PC-3 (cell line): ENCODE results near the gene CLPTM1L. TPM values are rescaled to one million over a fixed set of nuclear protein-coding genes. Genes with fewer than 3 reads are reported as not detected.

Source experiments
- ATAC-seq: fragments of 200-7000 bp; cut with Tn5 transposase; 2 replicates; pipeline ENCODE4 v1.9.1; 2020; ENCODE audit warnings: mild to moderate bottlenecking, moderate library complexity
- BruUV-seq: library from RNA; stranded (reverse); fragments of 400-500 nt; replicated peaks from 2 replicates; lab custom pipeline; 2021; lab: Mats Ljungman, UMichigan
- CTCF ChIA-PET: fragments of 300-600 bp; sonication (Branson Sonifier 250); formaldehyde crosslinking; loops from one replicate; lab custom pipeline; 2022; ENCODE audit warnings: antibody characterized with exemption; lab: Charles Lee
- POLR2A ChIA-PET: fragments of 300-600 bp; sonication (Branson Sonifier 250); formaldehyde crosslinking; loops from one replicate; lab custom pipeline; 2022; ENCODE audit warnings: antibody characterized with exemption; ENCODE audit not compliant: unreplicated experiment; lab: Charles Lee
- DNase-seq: peaks from one replicate; pipeline ENCODE4 v3.0.0-alpha.2; 2015
- H2AFZ ChIP-seq: fragments of 300-600 bp; sonication (generic); 2 replicates; pipeline ENCODE4 v1.6.0; 2016; ENCODE audit warnings: antibody characterized with exemption, low read length
- H3F3A ChIP-seq: fragments of 300-600 bp; sonication (generic); one replicate; pipeline ENCODE4 v1.6.0; 2017; ENCODE audit warnings: antibody characterized with exemption, low read length, control low read depth, mild to moderate bottlenecking; ENCODE audit not compliant: unreplicated experiment
- H3K27ac ChIP-seq: fragments of 300-600 bp; sonication (generic); 2 replicates; pipeline ENCODE4 v1.5.1; 2016; ENCODE audit warnings: mild to moderate bottlenecking, low read length
- H3K27me3 ChIP-seq: fragments of 300-600 bp; sonication (generic); 2 replicates; pipeline ENCODE4 v1.6.1; 2016; ENCODE audit warnings: low read length, mixed read lengths
- H3K36me3 ChIP-seq: fragments of 300-600 bp; sonication (generic); 2 replicates; pipeline ENCODE4 v1.6.1; 2016; ENCODE audit warnings: low read depth, mixed run types, low read length, mixed read lengths
- H3K4me1 ChIP-seq: fragments of 300-600 bp; sonication (generic); 2 replicates; pipeline ENCODE4 v1.5.1; 2016; ENCODE audit warnings: low read length; ENCODE audit not compliant: insufficient read depth
- H3K4me2 ChIP-seq: fragments of 300-600 bp; sonication (generic); 2 replicates; pipeline ENCODE4 v1.6.0; 2016; ENCODE audit warnings: low read length
- H3K4me3 ChIP-seq: fragments of 300-600 bp; sonication (generic); 2 replicates; pipeline ENCODE4 v1.5.1; 2016; ENCODE audit warnings: mild to moderate bottlenecking, low read length, mixed read lengths
- H3K79me2 ChIP-seq: fragments of 300-600 bp; sonication (generic); 2 replicates; pipeline ENCODE4 v1.6.1; 2017; ENCODE audit warnings: low read length, mixed read lengths
- H3K9ac ChIP-seq: fragments of 300-600 bp; sonication (generic); 2 replicates; pipeline ENCODE4 v1.6.0; 2016; ENCODE audit warnings: mild to moderate bottlenecking, low read length
- H3K9me2 ChIP-seq: fragments of 300-600 bp; sonication (generic); replicated peaks from 2 replicates; pipeline ENCODE4 v1.6.1; 2016; ENCODE audit warnings: mixed run types, low read length, mixed read lengths
- H3K9me3 ChIP-seq: fragments of 300-600 bp; sonication (generic); 2 replicates; pipeline ENCODE4 v1.6.1; 2016; ENCODE audit warnings: low read length, mixed read lengths
- H4K20me1 ChIP-seq: fragments of 300-600 bp; sonication (generic); 2 replicates; pipeline ENCODE4 v1.6.1; 2016; ENCODE audit warnings: low read length, mixed read lengths
- CTCF ChIP-seq: fragments of 300-600 bp; sonication (generic); conservative IDR thresholded peaks from 2 replicates; pipeline ENCODE4 v1.5.1; 2017; ENCODE audit warnings: antibody characterized with exemption, low read depth, mild to moderate bottlenecking, low read length
- EZH2 ChIP-seq: fragments of 300-600 bp; sonication (generic); IDR thresholded peaks from one replicate; pipeline ENCODE4 v1.6.1; 2017; ENCODE audit warnings: antibody characterized with exemption, mild to moderate bottlenecking, low read length; ENCODE audit not compliant: unreplicated experiment
- EZH2phosphoT487 ChIP-seq: fragments of 300-600 bp; sonication (generic); IDR thresholded peaks from 2 replicates; pipeline ENCODE4 v1.6.1; 2018; ENCODE audit warnings: mild to moderate bottlenecking, antibody characterized with exemption, low read length, borderline replicate concordance
- intact Hi-C: fragments of 100-400 bp; cut with micrococcal nuclease; formaldehyde crosslinking; loops from 2 replicates; pipeline ENCODE4 v1.9.0; 2023
- total RNA-seq: library from RNA; depleted of rRNA; stranded (reverse); fragments of >200 nt; gene quantifications from 2 replicates; pipeline ENCODE4 v1.2.3, GENCODE V29; 2014

CLPTM1L gene
- total RNA-seq, 1 experiment from 2014 or later = 463 TPM

- H3K27ac ChIP-seq = no peak overlapping the region
- no peaks in the 10 kb centered on the region for H3K9me2 ChIP-seq
- no peak overlapping the region for H3K4me2 ChIP-seq
- ATAC-seq = no peak
- TF ChIP-seq CTCF (no peak), EZH2 (no peak), EZH2phosphoT487 (no peak)
- no peak overlapping the region for H2AFZ ChIP-seq
- ChIA-PET CTCF (no interaction called here), POLR2A (no interaction called here)
- peaks cover 28% of the 10 kb centered on the region for H3K4me1 ChIP-seq
- H3F3A ChIP-seq = peaks cover 5% of the 10 kb centered on the region
- no TSS peak for BruUV-seq
- H3K9ac ChIP-seq = no peak overlapping the region
- H3K36me3 ChIP-seq = peaks cover 32% of the 10 kb centered on the region
- H3K4me3 ChIP-seq = no peak overlapping the region
- H4K20me1 ChIP-seq = no peaks in the 10 kb centered on the region
- no peaks in the 10 kb centered on the region for H3K79me2 ChIP-seq
- H3K27me3 ChIP-seq = no peaks in the 10 kb centered on the region
- intact Hi-C loops = no loop called here
- DNase-seq = no peak
- H3K9me3 ChIP-seq = no peaks in the 10 kb centered on the region
These were observed 26.1 kb downstream of the CLPTM1L start for GRCh38 chr5:1318659-1319251.

GRCh38 chr5:1317921-1318565, 26.9 kb downstream of the CLPTM1L start:
- no TSS peak for BruUV-seq
- Histone ChIP-seq H3F3A (peaks cover 5% of the 10 kb centered on the region), H3K4me1 (peaks cover 28% of the 10 kb centered on the region), H3K4me3 (no peak overlapping the region), H3K27ac (no peak overlapping the region), H3K79me2 (no peaks in the 10 kb centered on the region), H3K4me2 (no peak overlapping the region), H3K9ac (no peak overlapping the region), H3K27me3 (no peaks in the 10 kb centered on the region), H4K20me1 (no peaks in the 10 kb centered on the region), H3K36me3 (peaks cover 32% of the 10 kb centered on the region), H2AFZ (no peak overlapping the region), H3K9me2 (no peaks in the 10 kb centered on the region), H3K9me3 (no peaks in the 10 kb centered on the region)
- ChIA-PET POLR2A (interaction anchor here (0.5 to 0.8 kb wide), 2 partner anchors 8 to 9 kb away, joined by 6 to 7 read pairs; no protein-coding TSS in a partner anchor), CTCF (no interaction called here)
- DNase-seq (no peak), ATAC-seq (no peak)
- intact Hi-C loops = no loop called here
- TF ChIP-seq CTCF (no peak), EZH2 (no peak), EZH2phosphoT487 (no peak)
